ENCODE data around the gene TCF7L1. TPM values are rescaled to one million over a fixed set of nuclear protein-coding genes. Genes with fewer than 3 reads are reported as not detected.

The TCF7L1 gene
- total RNA-seq, 4 donors from 2014 or later, result 0.75 to 2.9 (median 1.1) TPM

DNA sequence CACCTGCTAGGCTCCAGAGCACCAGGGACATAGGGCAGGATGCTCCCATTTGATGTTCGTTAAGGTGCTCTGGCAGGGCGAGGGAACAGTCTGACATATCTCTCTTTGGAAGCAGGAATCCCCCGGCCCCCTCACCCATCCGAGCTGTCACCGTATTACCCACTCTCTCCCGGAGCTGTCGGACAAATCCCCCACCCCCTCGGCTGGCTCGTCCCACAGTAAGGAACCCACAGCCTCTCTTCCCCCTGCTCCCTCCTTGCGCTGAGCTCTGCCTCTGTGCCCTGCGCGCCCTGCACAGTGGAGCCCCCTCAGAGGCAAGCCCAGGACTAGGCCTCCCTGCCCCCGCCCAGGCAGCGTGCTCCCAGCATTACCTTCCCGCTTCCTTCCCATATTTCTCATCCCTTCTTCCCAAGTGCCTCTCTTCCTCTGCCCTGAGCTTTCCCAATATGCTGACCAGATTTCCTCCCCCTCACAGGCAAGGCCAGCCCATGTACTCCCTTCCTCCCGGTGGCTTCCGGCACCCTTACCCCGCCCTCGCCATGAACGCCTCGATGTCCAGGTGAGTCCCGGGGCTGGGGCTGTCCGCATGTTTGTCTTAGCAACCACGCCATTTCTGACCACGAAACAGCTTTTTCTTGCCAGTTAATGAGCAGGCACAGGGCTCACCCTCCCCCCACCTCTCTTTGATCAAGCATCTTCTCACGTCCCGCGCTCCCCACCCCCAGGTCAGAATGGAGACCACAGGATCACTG is 170.8 kb downstream of the TCF7L1 start:
- Histone ChIP-seq H3K36me3 (no peaks in the 10 kb centered on the region), H3K27ac (no peak overlapping the region), H3K9me3 (no peaks in the 10 kb centered on the region), H3K4me3 (no peak overlapping the region), H3K27me3 (no peaks in the 10 kb centered on the region), H3K4me1 (peaks cover 5 to 40% (median 23%) of the 10 kb centered on the region in 4 donors)
- in situ Hi-C loops (cut with MboI; ENCODE audit: low pct_ligation_motif_present in 1 of 4, low pct_unique_long_range_greater_than_20kb in 1 of 4, low sequenced_read_pairs in 3 of 4), result no loop called here
- no peak for TF ChIP-seq POLR2AphosphoS5 (IDR thresholded peaks at IDR 0.05)
- no peak for TF ChIP-seq EP300 (IDR thresholded peaks at IDR 0.05; ENCODE audit: low read depth)
- TF ChIP-seq CTCF (IDR thresholded peaks at IDR 0.05), result no peak
- TF ChIP-seq POLR2A (IDR thresholded peaks at IDR 0.05), result no peak
- no peak for DNase-seq
- 84 to 93% methylated on average over 3 to 28 of the region's 28 CpGs for WGBS, 2 donors (ENCODE audit: low coverage in 1 of 2)
- intact Hi-C loops (cut with DNase I; ENCODE audit: low total_unique reads), result loop anchor here (5.0 kb wide), 1 partner anchor 237 kb away; no protein-coding TSS in a partner anchor

GRCh38 chr2:85307527-85307897 is 174.3 kb downstream of the TCF7L1 start:
- in situ Hi-C loops (cut with MboI; ENCODE audit: low pct_ligation_motif_present in 1 of 4, low pct_unique_long_range_greater_than_20kb in 1 of 4, low sequenced_read_pairs in 3 of 4), result no loop called here
- 40 to 49% methylated on average over 1 to 9 of the region's 9 CpGs for WGBS, 2 donors (ENCODE audit: low coverage in 1 of 2)
- peak overlapping the region; percentile 83 to 91 (median 86) for H3K27ac ChIP-seq
- intact Hi-C loops (cut with DNase I; ENCODE audit: low total_unique reads), result no loop called here
- H3K36me3 ChIP-seq, result no peaks in the 10 kb centered on the region
- peaks cover 13 to 38% (median 26%) of the 10 kb centered on the region in 4 donors for H3K4me1 ChIP-seq
- no peaks in the 10 kb centered on the region for H3K27me3 ChIP-seq
- H3K4me3 ChIP-seq, result peak overlapping the region in 3 of 4 donors; percentile 12 to 22 (median 21)
- DNase-seq, result peak; percentile 54
- TF ChIP-seq POLR2A (IDR thresholded peaks at IDR 0.05) (peak; percentile 70), POLR2AphosphoS5 (IDR thresholded peaks at IDR 0.05) (peak in 2 of 3 donors; percentile 37 to 58), EP300 (IDR thresholded peaks at IDR 0.05; ENCODE audit: low read depth) (no peak), CTCF (IDR thresholded peaks at IDR 0.05) (no peak)
- H3K9me3 ChIP-seq, result no peaks in the 10 kb centered on the region

GRCh38 chr2:85308201-85308600 is 175.0 kb downstream of the TCF7L1 start:
- H3K9me3 ChIP-seq, result no peaks in the 10 kb centered on the region
- no peaks in the 10 kb centered on the region for H3K36me3 ChIP-seq
- TF ChIP-seq EP300 (IDR thresholded peaks at IDR 0.05; ENCODE audit: low read depth), result no peak
- TF ChIP-seq POLR2A (IDR thresholded peaks at IDR 0.05), result no peak
- TF ChIP-seq CTCF (IDR thresholded peaks at IDR 0.05), result no peak
- TF ChIP-seq POLR2AphosphoS5 (IDR thresholded peaks at IDR 0.05), result no peak
- peak overlapping the region; percentile 83 to 91 (median 86) for H3K27ac ChIP-seq
- in situ Hi-C loops (cut with MboI; ENCODE audit: low pct_ligation_motif_present in 1 of 4, low pct_unique_long_range_greater_than_20kb in 1 of 4, low sequenced_read_pairs in 3 of 4) (no loop called here), intact Hi-C loops (cut with DNase I; ENCODE audit: low total_unique reads) (no loop called here)
- peaks cover 13 to 38% (median 26%) of the 10 kb centered on the region in 4 donors for H3K4me1 ChIP-seq
- H3K4me3 ChIP-seq, result no peak overlapping the region
- 80 to 81% methylated on average over 2 to 5 of the region's 6 CpGs for WGBS, 2 donors (ENCODE audit: low coverage in 1 of 2)
- DNase-seq, result no peak
- no peaks in the 10 kb centered on the region for H3K27me3 ChIP-seq

DNA sequence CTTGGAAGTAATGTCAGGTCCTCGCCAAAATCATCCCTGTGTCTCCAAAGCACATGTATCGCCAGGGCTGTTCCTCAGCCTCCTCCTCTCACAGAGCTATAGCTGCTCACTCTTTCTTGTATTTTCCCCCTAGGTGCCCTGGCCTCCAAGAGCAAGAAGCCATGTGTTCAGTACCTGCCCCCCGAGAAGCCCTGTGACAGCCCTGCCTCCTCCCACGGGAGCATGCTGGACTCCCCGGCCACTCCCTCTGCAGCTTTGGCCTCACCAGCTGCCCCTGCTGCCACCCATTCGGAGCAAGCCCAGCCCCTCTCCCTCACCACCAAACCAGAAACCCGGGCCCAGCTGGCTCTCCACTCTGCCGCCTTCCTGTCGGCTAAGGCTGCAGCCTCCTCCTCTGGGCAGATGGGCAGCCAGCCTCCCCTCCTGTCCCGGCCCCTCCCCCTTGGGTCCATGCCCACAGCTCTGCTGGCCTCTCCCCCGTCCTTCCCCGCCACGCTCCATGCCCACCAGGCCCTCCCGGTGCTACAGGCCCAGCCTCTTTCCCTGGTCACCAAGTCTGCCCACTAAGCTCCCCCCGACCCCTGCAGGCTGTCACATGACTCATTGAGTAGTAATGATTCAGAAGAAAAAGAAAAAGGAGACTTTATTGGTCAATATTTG is 175.8 kb downstream of the TCF7L1 start:
- 23% methylated on average over 14 of the region's 15 CpGs; no CpG with 5 or more reads in 1 of the 2 donors for WGBS, 2 donors (ENCODE audit: low coverage in 1 of 2)
- peak overlapping the region; percentile 21 to 74 (median 34) for H3K27ac ChIP-seq
- H3K4me3 ChIP-seq, result no peak overlapping the region
- H3K4me1 ChIP-seq, result peaks cover 13 to 38% (median 26%) of the 10 kb centered on the region in 4 donors
- intact Hi-C loops (cut with DNase I; ENCODE audit: low total_unique reads), result no loop called here
- TF ChIP-seq POLR2A (IDR thresholded peaks at IDR 0.05), result no peak
- TF ChIP-seq POLR2AphosphoS5 (IDR thresholded peaks at IDR 0.05), result peak in 1 of 3 donors; percentile 20
- no peak for TF ChIP-seq EP300 (IDR thresholded peaks at IDR 0.05; ENCODE audit: low read depth)
- H3K36me3 ChIP-seq, result no peaks in the 10 kb centered on the region
- no peaks in the 10 kb centered on the region for H3K9me3 ChIP-seq
- DNase-seq, result peak; percentile 73
- in situ Hi-C loops (cut with MboI; ENCODE audit: low pct_ligation_motif_present in 1 of 4, low pct_unique_long_range_greater_than_20kb in 1 of 4, low sequenced_read_pairs in 3 of 4), result no loop called here
- H3K27me3 ChIP-seq, result no peaks in the 10 kb centered on the region
